ENCODE results near the gene UQCRH. TPM values are rescaled to one million over a fixed set of nuclear protein-coding genes. Genes with fewer than 3 reads are reported as not detected.

The UQCRH gene
- total and polyA plus RNA-seq, 2 of the 4 experiments (the other 2 are of a cell fraction): 347 to 736 TPM

- H3K36me3 ChIP-seq (ENCODE audit: control insufficient read depth, insufficient read depth, low read length): no peaks in the 10 kb centered on the region
- H3K4me3 ChIP-seq (ENCODE audit: insufficient read depth, low read depth, low read length): no peak overlapping the region
- H4K8ac ChIP-seq (ENCODE audit: low read depth in 2 of 2, low read length in 2 of 2): no peak overlapping the region
- no peak overlapping the region for H4K91ac ChIP-seq (ENCODE audit: insufficient read depth, low read depth, low read length)
- H3K14ac ChIP-seq (replicated peaks; ENCODE audit: low read depth, low read length): no peak overlapping the region
- no peak overlapping the region for H2BK15ac ChIP-seq (ENCODE audit: low read depth, low read length)
- no peak overlapping the region for H3K9ac ChIP-seq (ENCODE audit: low read depth, low read length)
- WGBS, 2 experiments (ENCODE audit: extremely low coverage in 2 of 2, insufficient read length in 1 of 2): no CpG with 5 or more reads among the region's 2 CpGs
- no peak overlapping the region for H2BK5ac ChIP-seq (ENCODE audit: low read depth, low read length, poor library complexity, severe bottlenecking)
- no peak for DNase-seq
- H3K9me1 ChIP-seq (ENCODE audit: insufficient read depth, low read length): no peaks in the 10 kb centered on the region
- no peak overlapping the region for H2AK9ac ChIP-seq (replicated peaks; ENCODE audit: low read depth, low read length, poor library complexity)
- no peak overlapping the region for H2BK120ac ChIP-seq (ENCODE audit: low read depth, low read length)
- H3K23ac ChIP-seq (ENCODE audit: low read depth, low read length): no peak overlapping the region
- ChIA-PET POLR2A (ENCODE audit: unreplicated experiment) (interaction anchor here (0.5 kb wide), 1 partner anchor 11 kb away, joined by 3 read pairs; no protein-coding TSS in a partner anchor), CTCF (interaction anchor here (1.4 kb wide), 1 partner anchor 18 kb away, joined by 6 read pairs; no protein-coding TSS in a partner anchor)
- no peaks in the 10 kb centered on the region for H3K79me1 ChIP-seq (ENCODE audit: low read depth in 1 of 2, low read length in 2 of 2)
- TF ChIP-seq MXI1 (IDR thresholded peaks at IDR 0.05; ENCODE audit: borderline replicate concordance, low read depth, low read length) (no peak), RCOR1 (IDR thresholded peaks at IDR 0.05; ENCODE audit: insufficient replicate concordance, low read length) (no peak), USF2 (IDR thresholded peaks at IDR 0.05; ENCODE audit: low read depth, low read length) (no peak), MAFK (IDR thresholded peaks at IDR 0.05; ENCODE audit: low read depth, low read length) (no peak)
- H3K4me2 ChIP-seq (ENCODE audit: low read depth, low read length): no peak overlapping the region
- H3K18ac ChIP-seq (ENCODE audit: low read depth, low read length): no peak overlapping the region
- no TSS peak for BruUV-seq (replicated peaks)
- H4K20me1 ChIP-seq (ENCODE audit: insufficient read depth, low read length): no peaks in the 10 kb centered on the region
- ATAC-seq (ENCODE audit: low read depth): no peak
- H3K27ac ChIP-seq (ENCODE audit: insufficient read depth, low read length): no peak overlapping the region
- no peaks in the 10 kb centered on the region for H3K27me3 ChIP-seq (ENCODE audit: control insufficient read depth, insufficient read depth, low read length)
- intact Hi-C loops (cut with micrococcal nuclease) (no loop called here), dilution Hi-C loops (cut with HindIII; ENCODE audit: low sequenced_read_pairs, unreplicated experiment) (no loop called here), in situ Hi-C loops (cut with MboI; ENCODE audit: low sequenced_read_pairs) (no loop called here)
- no peak overlapping the region for H2AK5ac ChIP-seq (ENCODE audit: low read depth, low read length)
- H3K56ac ChIP-seq (ENCODE audit: extremely low read depth, insufficient read depth, low read length): no peak overlapping the region
- no peak overlapping the region for H4K5ac ChIP-seq (ENCODE audit: low read depth, low read length)
- no peaks in the 10 kb centered on the region for H3K4me1 ChIP-seq (ENCODE audit: control insufficient read depth, insufficient read depth, low read length)
- no peak overlapping the region for H2BK20ac ChIP-seq (ENCODE audit: low read depth, low read length)
- H2AFZ ChIP-seq (replicated peaks; ENCODE audit: low read length, poor library complexity): no peak overlapping the region
- H3K4ac ChIP-seq (ENCODE audit: low read depth, low read length): no peak overlapping the region
- no peaks in the 10 kb centered on the region for H3K9me3 ChIP-seq (ENCODE audit: control insufficient read depth, insufficient read depth, low read length)
Measured at GRCh38 chr1:46334030-46334384, 30.5 kb downstream of the UQCRH start.

Measured in IMR-90 (cell line).